Neural cell (in vitro differentiated cells): ENCODE measurements around the gene DDX4.

Source experiments
- EZH2 ChIP-seq: fragments of 200-600, 300-800 bp; shearing (Covaris generic), sonication (generic); IDR thresholded peaks from 2 replicates; pipeline ENCODE4 v1.6.1; 2014; ENCODE audit warnings: antibody characterized with exemption, low read length, borderline replicate concordance, mild to moderate bottlenecking; ENCODE audit not compliant: insufficient read depth, poor library complexity, severe bottlenecking
- RAD21 ChIP-seq: fragments of 450-650 bp; conservative IDR thresholded peaks from 2 replicates; pipeline ENCODE4 v1.6.1; 2014; ENCODE audit warnings: antibody characterized with exemption, mild to moderate bottlenecking, moderate library complexity
- TAF1 ChIP-seq: IDR thresholded peaks from 2 replicates; pipeline ENCODE4 v1.6.1; 2012; ENCODE audit warnings: low read depth
- TF ChIP-seq, protein P1 (sequence below): fragments of 450-650 bp; IDR thresholded peaks from 2 replicates; pipeline ENCODE4 v1.5.1; 2014; ENCODE audit warnings: antibody characterized with exemption, mild to moderate bottlenecking, moderate library complexity; ENCODE audit not compliant: poor library complexity, severe bottlenecking

DNA sequence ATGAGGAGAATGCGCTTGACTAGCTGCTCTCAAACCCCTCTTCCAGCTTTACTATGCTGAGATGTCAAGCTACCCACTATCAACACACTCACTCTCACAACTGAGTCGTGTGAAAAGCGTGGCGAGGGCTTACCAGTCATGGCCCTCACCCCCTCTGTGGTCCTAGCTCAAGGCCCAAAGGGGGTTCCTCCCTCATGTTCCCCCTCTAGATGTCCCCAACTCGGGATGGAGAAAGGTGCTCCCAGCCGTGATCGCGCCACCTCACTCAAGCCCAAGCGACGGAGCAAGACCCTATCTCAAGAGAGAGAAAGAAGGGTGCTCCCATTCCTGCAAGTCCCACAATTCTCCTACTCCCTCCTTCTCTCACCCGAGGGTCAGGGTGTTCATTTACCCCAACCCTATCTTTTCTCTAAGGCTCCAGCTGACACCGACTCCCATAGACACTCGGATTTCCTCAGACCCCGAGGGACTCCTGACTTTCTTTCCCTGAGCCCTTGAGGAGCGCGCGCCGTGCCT lies 26.3 kb upstream of the DDX4 start:
- no peak for TF ChIP-seq RAD21
- TF ChIP-seq TAF1: no peak
- TF ChIP-seq, protein P1, sequence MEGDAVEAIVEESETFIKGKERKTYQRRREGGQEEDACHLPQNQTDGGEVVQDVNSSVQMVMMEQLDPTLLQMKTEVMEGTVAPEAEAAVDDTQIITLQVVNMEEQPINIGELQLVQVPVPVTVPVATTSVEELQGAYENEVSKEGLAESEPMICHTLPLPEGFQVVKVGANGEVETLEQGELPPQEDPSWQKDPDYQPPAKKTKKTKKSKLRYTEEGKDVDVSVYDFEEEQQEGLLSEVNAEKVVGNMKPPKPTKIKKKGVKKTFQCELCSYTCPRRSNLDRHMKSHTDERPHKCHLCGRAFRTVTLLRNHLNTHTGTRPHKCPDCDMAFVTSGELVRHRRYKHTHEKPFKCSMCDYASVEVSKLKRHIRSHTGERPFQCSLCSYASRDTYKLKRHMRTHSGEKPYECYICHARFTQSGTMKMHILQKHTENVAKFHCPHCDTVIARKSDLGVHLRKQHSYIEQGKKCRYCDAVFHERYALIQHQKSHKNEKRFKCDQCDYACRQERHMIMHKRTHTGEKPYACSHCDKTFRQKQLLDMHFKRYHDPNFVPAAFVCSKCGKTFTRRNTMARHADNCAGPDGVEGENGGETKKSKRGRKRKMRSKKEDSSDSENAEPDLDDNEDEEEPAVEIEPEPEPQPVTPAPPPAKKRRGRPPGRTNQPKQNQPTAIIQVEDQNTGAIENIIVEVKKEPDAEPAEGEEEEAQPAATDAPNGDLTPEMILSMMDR: no peak
- TF ChIP-seq EZH2: no peak
